ENCODE data around the gene NDEL1. TPM values are rescaled to one million over a fixed set of nuclear protein-coding genes. Genes with fewer than 3 reads are reported as not detected.

The NDEL1 gene
- polyA plus RNA-seq, 12 donors, result 38.3 to 97.3 (median 58.0) TPM; not detected in 1

- DNase-seq, result no peak
These were observed 60.4 kb downstream of the NDEL1 start for GRCh38 chr17:8496081-8496480.

- no peak for DNase-seq
These were observed 63.5 kb downstream of the NDEL1 start for GRCh38 chr17:8499171-8499570.

- DNase-seq, result no peak
These were observed 63.9 kb downstream of the NDEL1 start for GRCh38 chr17:8499614-8500013.

- no peak for DNase-seq
These were observed 64.9 kb downstream of the NDEL1 start for GRCh38 chr17:8500609-8501008.

GRCh38 chr17:8502126-8502525, 66.4 kb downstream of the NDEL1 start:
- DNase-seq, result peak; percentile 23

- peak; percentile 84 for DNase-seq
These were observed 67.7 kb downstream of the NDEL1 start for GRCh38 chr17:8503368-8503767.

GRCh38 chr17:8503807-8504206, 68.1 kb downstream of the NDEL1 start:
- no peak for DNase-seq

- no peak for DNase-seq
These were observed 69.0 kb downstream of the NDEL1 start for GRCh38 chr17:8504460-8505207.

- DNase-seq, result peak; percentile 81
These were observed 70.5 kb downstream of the NDEL1 start for GRCh38 chr17:8506145-8506544.

GRCh38 chr17:8514801-8515200, 79.1 kb downstream of the NDEL1 start:
- DNase-seq, result no peak

Other genes with a start within 250 kb of the NDEL1 start
- gene BORCS6, start 245.7 kb upstream of the NDEL1 start, polyA plus RNA-seq (ENCODE audit: insufficient read length in 12 of 12), result 1 to 10 TPM in 10 of 12 donors, not detected in 2; 2.3 to 5.7 (median 3.3) TPM
- 10 to 100 TPM in 10 of 12 donors, 1 to 10 TPM in 1, not detected in 1; 9.4 to 31.8 (median 17.7) TPM for gene AURKB, start 225.3 kb upstream of the NDEL1 start, polyA plus RNA-seq (ENCODE audit: insufficient read length in 12 of 12)
- 10 to 100 TPM in 7 of 12 donors, 1 to 10 TPM in 4, not detected in 1; 8.9 to 29.2 (median 10.7) TPM for gene CTC1, start 187.8 kb upstream of the NDEL1 start, polyA plus RNA-seq (ENCODE audit: insufficient read length in 12 of 12)
- 10 to 100 TPM in 11 of 12 donors, not detected in 1; 19.8 to 62.4 (median 24.6) TPM for gene PFAS, start 186.6 kb upstream of the NDEL1 start, polyA plus RNA-seq (ENCODE audit: insufficient read length in 12 of 12)
- 10 to 100 TPM in 11 of 12 donors, not detected in 1; 16.6 to 37.8 (median 21.3) TPM for gene RANGRF, start 147.2 kb upstream of the NDEL1 start, polyA plus RNA-seq (ENCODE audit: insufficient read length in 12 of 12)
- 1 to 10 TPM in 10 of 12 donors, not detected in 2; 1.2 to 3.7 (median 1.8) TPM for gene SLC25A35, start 140.5 kb upstream of the NDEL1 start, polyA plus RNA-seq (ENCODE audit: insufficient read length in 12 of 12)
- 100 to 1,000 TPM in 1 of 12 donors, 10 to 100 TPM in 10, not detected in 1; 10.8 to 108 (median 13.8) TPM for gene ARHGEF15, start 125.6 kb upstream of the NDEL1 start, polyA plus RNA-seq (ENCODE audit: insufficient read length in 12 of 12)
- not detected for gene ODF4, start 96.0 kb upstream of the NDEL1 start, polyA plus RNA-seq (ENCODE audit: insufficient read length in 12 of 12)
- gene RPL26, start 52.7 kb upstream of the NDEL1 start, polyA plus RNA-seq (ENCODE audit: insufficient read length in 12 of 12), result 1,000 to 10,000 TPM in 11 of 12 donors, not detected in 1; 2,886 to 4,488 (median 3,596) TPM
- under 1 TPM in 6 of 12 donors, not detected in 6; 0.08 to 0.51 (median 0.13) TPM for gene RNF222, start 38.1 kb upstream of the NDEL1 start, polyA plus RNA-seq (ENCODE audit: insufficient read length in 12 of 12)
- gene MYH10, start 194.8 kb downstream of the NDEL1 start, polyA plus RNA-seq (ENCODE audit: insufficient read length in 12 of 12), result 100 to 1,000 TPM in 1 of 12 donors, 10 to 100 TPM in 10, not detected in 1; 46.1 to 100 (median 61.5) TPM

Data from muscle of arm (tissue), 12 donors.